ENCODE measurements around the gene SCAF8.

DNA sequence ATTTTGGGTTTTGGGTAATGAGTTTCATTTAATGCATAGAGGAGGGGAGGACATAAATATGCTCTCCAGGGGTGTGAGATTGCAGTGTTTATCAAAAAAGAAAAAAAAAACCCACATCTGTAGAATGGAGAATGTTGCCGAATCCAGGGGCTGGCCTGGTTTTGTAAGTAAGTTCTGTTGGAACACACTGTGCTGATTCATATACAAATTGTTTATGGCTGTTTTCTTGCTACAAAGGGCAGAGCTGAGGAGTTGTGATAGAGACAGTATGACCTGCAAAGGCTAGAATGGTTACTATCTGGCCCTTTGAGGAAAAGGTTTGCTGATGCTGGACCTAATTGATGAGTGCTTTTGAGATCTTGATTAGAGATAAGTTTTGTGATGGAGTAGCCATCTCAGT lies 30.4 kb downstream of the SCAF8 start:
- no peak for TF ChIP-seq POLR2A (IDR thresholded peaks at IDR 0.05; ENCODE audit: low read length)
- TF ChIP-seq GATA1 (IDR thresholded peaks at IDR 0.05; ENCODE audit: low read depth, low read length) = no peak

Data from erythroblast (primary cell).